SW480 (cell line): ENCODE results near the gene AP1M2.
A peak's percentile ranks its signal among the peaks of the same experiment; 100 is the strongest.

Experiments
- DNase-seq: peaks from one replicate; pipeline ENCODE4 v3.0.0-alpha.2; 2016; ENCODE audit warnings: low spot score

The AP1M2 gene

GRCh38 chr19:10587022-10587838 lies at the start of gene AP1M2:
TSS of gene AP1M2 (minus strand) at chr19:10587312. CDS start at chr19:10587231, 81 bp downstream.
- DNase-seq, result no peak

DNA sequence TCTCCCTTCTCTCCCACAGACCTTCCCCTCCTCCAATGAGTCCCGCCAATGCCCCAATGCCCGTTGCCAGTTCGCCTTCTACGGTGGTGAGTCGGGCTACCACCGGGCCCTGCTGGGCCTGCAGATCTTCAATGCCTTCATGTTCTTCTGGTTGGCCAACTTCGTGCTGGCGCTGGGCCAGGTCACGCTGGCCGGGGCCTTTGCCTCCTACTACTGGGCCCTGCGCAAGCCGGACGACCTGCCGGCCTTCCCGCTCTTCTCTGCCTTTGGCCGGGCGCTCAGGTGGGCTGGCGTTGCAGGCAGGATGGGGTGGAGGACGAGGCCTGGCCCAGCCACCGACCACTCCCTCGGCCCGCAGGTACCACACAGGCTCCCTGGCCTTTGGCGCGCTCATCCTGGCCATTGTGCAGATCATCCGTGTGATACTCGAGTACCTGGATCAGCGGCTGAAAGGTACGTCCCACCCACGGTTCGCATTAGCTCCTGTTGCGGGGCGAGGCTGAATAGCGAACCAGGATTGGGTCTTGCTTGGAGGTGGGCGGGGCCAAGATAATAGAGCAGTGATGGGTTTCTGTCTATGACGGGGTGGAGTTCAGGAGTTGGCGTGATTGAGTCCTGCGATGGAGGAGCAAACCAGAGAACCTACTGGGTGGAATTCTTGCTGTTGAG lies 49.3 kb upstream of the AP1M2 start:
- DNase-seq, result no peak

- no peak for DNase-seq
These were observed 47.9 kb upstream of the AP1M2 start for GRCh38 chr19:10634963-10635362.

GRCh38 chr19:10634430-10634829 lies 47.3 kb upstream of the AP1M2 start:
- DNase-seq, result no peak

DNA sequence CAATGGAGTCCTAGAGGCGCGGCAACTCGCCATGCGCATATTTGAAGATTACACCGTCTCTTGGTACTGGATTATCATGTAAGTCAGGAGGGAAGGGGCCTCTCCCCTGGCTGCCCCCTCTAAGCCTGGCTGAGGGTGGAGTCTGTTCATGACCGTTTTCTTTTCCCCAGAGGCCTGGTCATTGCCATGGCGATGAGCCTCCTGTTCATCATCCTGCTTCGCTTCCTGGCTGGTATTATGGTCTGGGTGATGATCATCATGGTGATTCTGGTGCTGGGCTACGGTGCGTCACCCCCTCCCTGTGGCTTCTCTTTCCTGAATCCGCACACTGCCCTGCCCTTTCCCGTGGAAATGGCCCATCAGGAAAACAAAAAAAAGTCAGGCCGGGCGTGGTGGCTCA lies 44.8 kb upstream of the AP1M2 start:
- no peak for DNase-seq

DNA sequence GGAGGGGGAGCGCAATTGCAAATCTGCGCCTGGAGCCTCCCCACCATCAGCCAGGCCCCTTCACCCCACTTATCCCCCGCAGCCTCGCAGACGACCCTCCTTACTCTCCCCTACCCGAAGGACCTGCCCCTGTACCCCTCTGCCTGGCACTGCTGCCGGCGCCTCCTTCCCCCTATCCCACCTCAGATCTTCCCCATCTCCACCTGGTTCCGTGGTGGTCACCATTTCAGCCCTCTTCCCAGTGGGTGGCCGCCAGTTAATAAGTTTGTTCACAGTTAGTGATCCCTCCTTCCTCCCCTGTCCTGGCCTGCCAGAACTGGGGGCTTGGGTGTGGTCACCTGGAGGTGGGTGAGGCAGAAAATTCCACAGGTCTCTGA lies 38.6 kb upstream of the AP1M2 start:
- no peak for DNase-seq

- DNase-seq, result peak; percentile 28
These were observed 38.1 kb upstream of the AP1M2 start, which contains the start of gene SLC44A2 for GRCh38 chr19:10625003-10625761. TSS of gene SLC44A2 (plus strand) at chr19:10625553. CDS start at chr19:10625634, 81 bp downstream.

GRCh38 chr19:10624585-10624984 lies 37.5 kb upstream of the AP1M2 start:
- no peak for DNase-seq

- no peak for DNase-seq
These were observed 34.9 kb upstream of the AP1M2 start for GRCh38 chr19:10621966-10622365.

GRCh38 chr19:10620786-10621185 lies 33.7 kb upstream of the AP1M2 start:
- no peak for DNase-seq

DNA sequence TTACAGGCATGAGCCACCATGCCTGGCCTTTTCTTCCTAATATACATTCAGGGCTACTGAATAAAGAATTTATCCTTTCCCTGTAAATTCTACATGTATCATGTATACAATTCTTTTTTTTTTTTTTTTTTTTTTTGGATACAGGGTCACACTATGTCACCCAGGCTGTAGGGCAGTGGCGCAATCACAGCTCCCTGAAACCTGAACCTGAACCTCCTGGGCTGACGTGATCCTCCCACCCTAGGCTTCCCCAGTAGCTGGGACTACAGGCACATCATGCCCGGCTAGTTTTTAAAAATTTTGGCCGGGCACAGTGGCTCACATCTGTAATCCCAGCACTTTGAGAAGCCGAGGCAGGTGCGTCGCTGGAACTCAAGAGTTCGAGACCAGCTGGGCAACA lies 31.7 kb upstream of the AP1M2 start:
- DNase-seq, result no peak

DNA sequence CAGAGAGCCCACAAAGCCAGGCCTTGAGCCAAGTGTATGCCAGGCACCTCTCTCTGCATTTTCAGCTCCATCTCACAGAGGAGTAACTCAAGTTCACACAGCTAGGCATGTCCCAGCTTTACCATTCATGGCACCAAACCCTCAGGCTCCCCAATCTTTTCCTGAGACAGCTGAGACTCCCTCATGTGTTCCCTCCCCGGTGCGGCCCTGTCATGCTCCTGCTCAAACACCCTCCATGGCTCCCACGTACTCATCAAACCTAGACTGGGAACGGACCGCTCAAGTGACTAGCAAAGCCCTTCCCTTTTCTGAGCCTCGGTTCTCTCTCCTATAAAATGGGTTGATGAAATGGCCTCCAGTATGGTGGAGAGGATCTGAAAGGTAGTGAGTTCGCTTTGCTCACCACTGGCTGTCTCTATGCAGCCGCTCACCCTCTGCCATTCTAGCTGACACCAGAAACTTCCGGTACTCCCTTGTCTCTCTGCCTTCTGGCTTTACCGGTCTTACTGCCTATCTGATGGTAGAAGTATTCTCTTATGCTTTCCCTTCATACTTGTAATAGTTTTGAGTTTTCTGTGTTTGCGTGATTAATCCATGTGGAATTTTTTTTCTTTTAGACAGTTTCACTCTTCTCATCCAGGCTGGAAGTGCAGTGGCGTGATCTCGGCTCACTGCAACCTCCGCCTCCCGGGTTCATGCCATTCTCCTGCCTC lies 30.5 kb upstream of the AP1M2 start:
- DNase-seq, result no peak

DNA sequence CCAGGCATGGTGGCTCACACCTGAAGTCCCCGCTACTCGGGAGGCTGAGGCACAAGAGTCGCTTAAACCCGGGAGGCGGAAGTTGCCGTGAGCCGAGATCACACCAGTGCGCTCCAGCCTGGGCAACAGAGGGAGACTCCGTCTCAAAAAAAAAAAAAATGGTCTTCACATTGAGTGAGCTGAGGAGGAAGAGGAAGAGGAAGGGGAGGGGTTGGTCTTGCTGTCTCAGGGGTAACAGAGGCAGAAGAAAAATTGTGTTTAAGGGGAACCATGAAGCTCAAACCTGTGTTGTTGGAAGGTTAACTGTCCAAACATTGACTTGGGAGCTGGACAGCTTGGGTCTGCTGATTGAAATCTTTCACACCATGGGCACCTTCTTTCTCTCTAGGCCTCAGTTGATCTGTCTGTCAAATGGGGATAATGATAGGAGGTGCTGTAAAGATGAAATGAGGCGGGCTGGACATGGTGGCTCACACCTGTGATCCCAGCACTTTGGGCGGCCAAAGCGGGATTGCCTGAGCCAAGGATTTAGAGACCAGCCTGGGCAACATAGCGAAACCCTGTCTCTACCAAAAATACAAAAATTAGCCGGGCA lies 28.4 kb upstream of the AP1M2 start:
- no peak for DNase-seq

DNA sequence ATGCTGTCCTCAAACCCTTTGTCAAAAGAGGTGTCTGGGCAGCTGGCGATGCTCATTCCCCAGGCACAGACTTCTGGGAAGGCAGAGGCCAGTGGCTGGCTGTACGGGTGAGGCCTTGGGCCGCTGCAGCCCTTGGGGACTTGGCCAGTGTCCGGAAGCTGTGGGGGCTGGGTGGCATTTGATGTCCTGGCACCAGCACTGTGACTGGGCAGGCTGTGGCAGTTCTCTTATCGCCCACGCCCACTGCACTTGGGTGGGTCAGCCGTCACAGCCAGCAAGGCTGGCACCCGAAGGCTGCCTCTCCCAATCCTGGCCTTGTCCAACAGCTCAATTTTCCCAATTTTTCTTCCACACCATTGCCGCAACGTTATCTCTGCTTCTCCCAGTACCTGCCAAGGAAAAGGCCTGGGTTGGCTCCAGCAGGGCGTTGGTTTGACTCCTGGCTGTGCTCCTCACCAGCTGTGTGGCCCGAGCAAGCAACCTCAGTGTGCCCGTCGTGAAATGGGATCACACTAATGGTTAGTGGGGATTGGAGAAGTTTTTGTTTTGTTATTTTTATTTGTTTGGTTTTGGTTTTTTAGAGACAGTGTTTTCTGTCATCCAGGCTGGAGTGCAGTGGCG lies 25.5 kb upstream of the AP1M2 start:
- DNase-seq, result no peak

DNA sequence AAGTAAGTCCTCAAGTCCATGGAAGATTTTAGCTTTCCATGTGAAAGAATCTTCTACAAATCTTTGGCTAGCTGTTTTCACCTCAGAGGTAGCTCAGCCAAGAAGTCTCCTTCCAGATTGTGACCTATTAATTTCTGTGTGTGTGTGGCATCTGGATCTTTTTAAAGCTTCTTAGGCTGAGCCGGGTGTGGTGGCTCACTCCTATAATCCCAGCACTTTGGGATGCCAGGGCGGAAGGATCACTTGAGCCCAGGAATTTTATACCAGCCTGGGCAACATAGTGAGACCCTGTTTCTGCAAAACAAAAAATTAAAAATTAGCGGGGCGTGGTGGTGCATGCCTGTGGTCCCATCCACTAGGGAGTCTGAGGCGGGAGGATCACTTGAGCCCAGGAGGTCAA lies 24.8 kb upstream of the AP1M2 start:
- no peak for DNase-seq

GRCh38 chr19:10604460-10604980 lies 17.4 kb upstream of the AP1M2 start:
- peak; percentile 35 for DNase-seq

GRCh38 chr19:10603873-10604459 lies 16.9 kb upstream of the AP1M2 start:
- DNase-seq, result no peak

- DNase-seq, result no peak
These were observed 16.2 kb upstream of the AP1M2 start for GRCh38 chr19:10603084-10603872.

GRCh38 chr19:10602330-10603083 lies 15.4 kb upstream of the AP1M2 start:
- peak; percentile 49 for DNase-seq
